B cell (primary cell): ENCODE data around the gene BOK. TPM values are rescaled to one million over a fixed set of nuclear protein-coding genes. Genes with fewer than 3 reads are reported as not detected.

ENCODE experiments used
- ATAC-seq: fragments of 200-7000 bp; cut with Tn5 transposase; one replicate; pipeline ENCODE4 v1.10.0; 2021; ENCODE audit warnings: low read depth, mild to moderate bottlenecking, moderate number of reproducible peaks, moderate library complexity
- CTCF ChIA-PET: fragments of 350-600 bp; sonication (Branson Sonifier 250); formaldehyde crosslinking; loops from one replicate; lab custom pipeline; 2021; ENCODE audit warnings: antibody characterized with exemption, inconsistent platforms; lab: Charles Lee
- POLR2A ChIA-PET: fragments of 350-600 bp; sonication (Branson Sonifier 250); formaldehyde crosslinking; loops from one replicate; lab custom pipeline; 2021; ENCODE audit warnings: antibody characterized with exemption; lab: Charles Lee
- DNase-seq: peaks from one replicate; pipeline ENCODE4 v3.0.0; 2013
- H2AFZ ChIP-seq: 2 replicates; pipeline ENCODE4 v1.6.1; 2012; ENCODE audit warnings: mild to moderate bottlenecking, low read depth, low read length; ENCODE audit not compliant: insufficient read depth, poor library complexity, severe bottlenecking
- H3K27ac ChIP-seq, 2 donors: 1 replicate in 1 of 2; 2 replicates in 1 of 2; pipeline ENCODE4 v1.5.1; 2012 to 2013; ENCODE audit warnings: low read length in 2 of 2, mild to moderate bottlenecking in 2 of 2, moderate library complexity in 1 of 2
- H3K27me3 ChIP-seq, 4 experiments: fragments of 200-600 bp in 1 of 4; sonication (generic) in 1 of 4; replicated peaks in 1 of 4; 1 replicate in 2 of 4; 2 replicates in 2 of 4; pipeline versions ENCODE4 v1.6.1 to v1.7.0; 2013 to 2016; ENCODE audit warnings: low read length in 3 of 4, mild to moderate bottlenecking in 2 of 4, mixed read lengths in 1 of 4, moderate library complexity in 1 of 4; ENCODE audit not compliant: insufficient read depth in 4 of 4, control insufficient read depth in 3 of 4; ENCODE audit errors: control extremely low read depth in 1 of 4
- H3K36me3 ChIP-seq, 2 experiments: replicated peaks in 1 of 2; 1 replicate in 1 of 2; 2 replicates in 1 of 2; pipeline versions ENCODE4 v1.6.1 to v1.7.1; 2013; ENCODE audit warnings: low read length in 1 of 2; ENCODE audit not compliant: insufficient read depth in 2 of 2, control insufficient read depth in 1 of 2; ENCODE audit errors: control extremely low read depth in 1 of 2, extremely low read depth in 1 of 2
- H3K4me1 ChIP-seq, 2 donors: fragments of 200-600 bp in 1 of 2; sonication (generic) in 1 of 2; 1 replicate in 1 of 2; 2 replicates in 1 of 2; pipeline versions ENCODE4 v1.5.1 to v1.6.1; 2013 to 2017; ENCODE audit warnings: low read length in 2 of 2; ENCODE audit not compliant: control insufficient read depth in 2 of 2, insufficient read depth in 2 of 2
- H3K4me2 ChIP-seq: replicated peaks from 2 replicates; pipeline ENCODE3; 2012; ENCODE audit warnings: mild to moderate bottlenecking, low read depth, low read length; ENCODE audit not compliant: poor library complexity, severe bottlenecking
- H3K4me3 ChIP-seq, 5 experiments: fragments of 200-600 bp in 1 of 5; sonication (generic) in 1 of 5; 1 replicate in 3 of 5; 2 replicates in 2 of 5; pipeline versions ENCODE4 v1.5.1 to v1.7.0; 2011 to 2016; ENCODE audit warnings: low read length in 4 of 5, mild to moderate bottlenecking in 4 of 5, low read depth in 2 of 5, control low read depth in 1 of 5, moderate library complexity in 1 of 5; ENCODE audit not compliant: insufficient read depth in 1 of 5; ENCODE audit errors: control extremely low read depth in 1 of 5, extremely low read depth in 1 of 5
- H3K79me2 ChIP-seq: fragments of 200-600 bp; sonication (generic); one replicate; pipeline ENCODE4 v1.6.0; 2016; ENCODE audit warnings: low read length; ENCODE audit not compliant: control insufficient read depth, insufficient read depth
- H3K9ac ChIP-seq: fragments of 200-600 bp; sonication (generic); 2 replicates; pipeline ENCODE4 v1.6.1; 2017; ENCODE audit warnings: mild to moderate bottlenecking, low read length, moderate library complexity
- H3K9me3 ChIP-seq, 3 donors: one replicate each; pipeline versions ENCODE4 v1.6.1 to v1.7.1; 2013; ENCODE audit warnings: low read length in 2 of 3; ENCODE audit not compliant: control insufficient read depth in 2 of 3, insufficient read depth in 1 of 3; ENCODE audit errors: control extremely low read depth in 1 of 3
- H4K20me1 ChIP-seq: 2 replicates; pipeline ENCODE4 v1.6.0; 2012; ENCODE audit warnings: mild to moderate bottlenecking, low read length; ENCODE audit not compliant: insufficient read depth, control insufficient read depth, poor library complexity, severe bottlenecking
- H3K27ac Mint-ChIP-seq: one replicate; pipeline ENCODE4 v1.8.0; 2021; ENCODE audit warnings: mixed read lengths
- H3K27me3 Mint-ChIP-seq: one replicate; pipeline ENCODE4 v1.8.0; 2021; ENCODE audit warnings: mixed read lengths
- H3K4me1 Mint-ChIP-seq: one replicate; pipeline ENCODE4 v1.8.0; 2021; ENCODE audit warnings: mixed read lengths
- H3K4me3 Mint-ChIP-seq: one replicate; pipeline ENCODE4 v1.8.0; 2021; ENCODE audit warnings: mixed read lengths
- H3K9me3 Mint-ChIP-seq: one replicate; pipeline ENCODE4 v1.8.0; 2022; ENCODE audit warnings: mixed read lengths; ENCODE audit not compliant: insufficient read depth
- CTCF ChIP-seq: fragments of 200-600 bp; IDR thresholded peaks from one replicate; pipeline ENCODE4 v1.8.0; 2022; ENCODE audit warnings: antibody characterized with exemption, mild to moderate bottlenecking
- EZH2 ChIP-seq: IDR thresholded peaks from 2 replicates; pipeline ENCODE4 v1.6.1; 2012; ENCODE audit warnings: borderline replicate concordance, low read depth, mild to moderate bottlenecking, moderate library complexity, low read length; ENCODE audit not compliant: insufficient read depth, poor library complexity, severe bottlenecking
- WGBS: methylation state at CpG from one replicate; pipeline ENCODE4 v1.1.5; 2013; ENCODE audit warnings: missing lambda C conversion rate; ENCODE audit not compliant: insufficient coverage; 5-methylcytosine and 5-hydroxymethylcytosine counted together
- intact Hi-C: fragments of 100-400 bp; cut with micrococcal nuclease; formaldehyde crosslinking; loops from one replicate; pipeline ENCODE4 v1.10.0; 2022
- polyA plus RNA-seq: library from polyadenylated mRNA; depleted of rRNA; stranded (reverse); fragments of >200 nt; gene quantifications from 2 replicates; pipeline ENCODE4 v1.2.3, GENCODE V29; 2012
- total RNA-seq, 2 donors: library from RNA; stranded (reverse); fragments of 120-200 nt in 1 of 2; gene quantifications; 1 replicate in 1 of 2; 2 replicates in 1 of 2; pipeline versions ENCODE4 v1.2.3 to v1.2.4, GENCODE V29; 2013 to 2022

BOK gene
- total and polyA plus RNA-seq, 2 donors (not counting 1 experiment from before 2014, with no cell fraction given) = 0.10 to 0.22 TPM

GRCh38 chr2:241540401-241540770, 18.2 kb upstream of the BOK start:
- Mint-ChIP-seq H3K4me3 (peak overlapping the region; percentile 82), H3K4me1 (peaks cover 3% of the 10 kb centered on the region), H3K9me3 (no peaks in the 10 kb centered on the region), H3K27ac (peak overlapping the region; percentile 38), H3K27me3 (peaks cover 19% of the 10 kb centered on the region)
- ChIA-PET POLR2A (no interaction called here), CTCF (no interaction called here)
- H3K4me1 ChIP-seq = peaks cover 12 to 13% of the 10 kb centered on the region in 2 donors
- intact Hi-C loops = no loop called here
- H3K27me3 ChIP-seq = peaks cover 0 to 47% (median 15%) of the 10 kb centered on the region in 4 experiments
- no peak overlapping the region for H3K27ac ChIP-seq
- ATAC-seq (no peak), DNase-seq (no peak)
- H3K4me3 ChIP-seq = peak overlapping the region in 2 of 5 experiments; percentile 31 to 33
- H3K36me3 ChIP-seq = no peaks in the 10 kb centered on the region
- 65% methylated on average over 6 of the region's 10 CpGs for WGBS
- peak overlapping the region; percentile 50 for H3K9ac ChIP-seq
- TF ChIP-seq EZH2 (no peak), CTCF (no peak)
- no peaks in the 10 kb centered on the region for H4K20me1 ChIP-seq
- H2AFZ ChIP-seq = peak overlapping the region; percentile 55
- H3K79me2 ChIP-seq = no peaks in the 10 kb centered on the region
- H3K4me2 ChIP-seq = peak overlapping the region; percentile 70
- H3K9me3 ChIP-seq = peaks cover 0 to 12% (median 0%) of the 10 kb centered on the region in 3 donors

- intact Hi-C loops = loop anchor here (1.0 kb wide), 1 partner anchor 33 kb away; the partner anchor contains the start of gene STK25
- WGBS = 7% methylated on average over 60 of the region's 68 CpGs
- peak overlapping the region; percentile 38 for H3K27ac Mint-ChIP-seq
- ATAC-seq = peak; percentile 92
- peaks cover 0 to 49% (median 18%) of the 10 kb centered on the region in 4 experiments for H3K27me3 ChIP-seq
- peak overlapping the region; percentile 82 for H3K4me3 Mint-ChIP-seq
- H3K27me3 Mint-ChIP-seq = peaks cover 19% of the 10 kb centered on the region
- peaks cover 3% of the 10 kb centered on the region for H3K4me1 Mint-ChIP-seq
- TF ChIP-seq CTCF = no peak
- no peak for TF ChIP-seq EZH2
- H3K9me3 Mint-ChIP-seq = no peaks in the 10 kb centered on the region
- peak overlapping the region; percentile 70 for H3K4me2 ChIP-seq
- peak overlapping the region in 3 of 5 experiments; percentile 33 to 50 (median 49) for H3K4me3 ChIP-seq
- CTCF ChIA-PET = no interaction called here
- H4K20me1 ChIP-seq = no peaks in the 10 kb centered on the region
- H2AFZ ChIP-seq = peak overlapping the region; percentile 55
- H3K9me3 ChIP-seq = peaks cover 0 to 12% (median 0%) of the 10 kb centered on the region in 3 donors
- H3K36me3 ChIP-seq = no peaks in the 10 kb centered on the region
- peak; percentile 75 for DNase-seq
- no peak overlapping the region for H3K27ac ChIP-seq
- H3K9ac ChIP-seq = peak overlapping the region; percentile 50
- POLR2A ChIA-PET = no interaction called here
- peaks cover 12 to 13% of the 10 kb centered on the region in 2 donors for H3K4me1 ChIP-seq
- H3K79me2 ChIP-seq = no peaks in the 10 kb centered on the region
Observed at GRCh38 chr2:241540771-241541561, 17.6 kb upstream of the BOK start.
